ENCODE results near the gene RNF111.

Gene RNF111

DNA sequence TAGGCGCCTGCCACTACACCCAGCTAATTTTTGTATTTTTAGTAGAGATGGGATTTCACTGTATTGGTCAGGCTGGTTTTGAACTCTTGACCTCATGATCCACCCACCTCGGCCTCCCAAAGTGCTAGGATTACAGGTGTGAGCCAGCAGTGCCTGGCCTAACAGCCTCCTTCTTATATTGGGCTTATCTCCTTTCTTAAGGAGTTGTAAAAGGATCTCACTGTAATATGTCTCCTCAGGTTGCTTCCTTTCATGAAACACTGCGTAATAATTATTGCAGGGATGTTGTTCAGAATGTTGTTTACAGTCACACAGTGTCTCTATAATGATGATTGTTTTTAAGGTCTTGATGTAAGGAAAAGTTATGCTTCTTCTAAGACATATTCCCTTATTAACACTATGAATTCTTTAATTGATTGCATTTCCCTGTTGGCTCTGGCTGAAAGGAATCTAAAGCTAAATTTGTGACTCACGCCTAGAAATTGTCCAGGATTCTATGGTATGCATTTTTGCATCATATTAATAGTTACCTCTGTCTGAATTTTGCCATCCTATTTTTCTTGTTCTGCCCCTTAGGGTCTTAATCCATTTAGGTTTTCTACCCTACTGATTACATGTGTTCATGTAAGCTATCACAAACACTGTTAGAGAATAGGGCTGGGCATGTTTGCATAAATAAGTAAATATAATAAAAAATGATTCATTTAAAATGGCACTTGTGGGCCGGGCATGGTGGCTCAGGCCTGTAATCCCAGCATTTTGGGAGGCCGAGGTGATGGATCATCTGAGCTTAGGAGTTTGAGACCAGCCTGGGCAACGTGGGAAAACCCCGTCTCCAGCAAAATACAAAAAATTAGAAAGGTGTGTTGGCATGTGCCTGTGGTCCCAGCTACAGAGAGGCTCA, 24.5 kb upstream of the RNF111 start:
- Histone ChIP-seq H3K36me3 (ENCODE audit: insufficient read depth, low read length) (no peaks in the 10 kb centered on the region), H3K9me3 (ENCODE audit: low read depth, low read length) (no peaks in the 10 kb centered on the region)
- TF ChIP-seq FOXP2 (optimal IDR thresholded peaks at IDR 0.05; ENCODE audit: control extremely low read depth, extremely low read length, insufficient read depth): no peak
- TF ChIP-seq POLR2AphosphoS5 (IDR thresholded peaks at IDR 0.05; ENCODE audit: borderline replicate concordance, low read depth, low read length): no peak
- no peak for TF ChIP-seq EZH2 (IDR thresholded peaks at IDR 0.05)

DNA sequence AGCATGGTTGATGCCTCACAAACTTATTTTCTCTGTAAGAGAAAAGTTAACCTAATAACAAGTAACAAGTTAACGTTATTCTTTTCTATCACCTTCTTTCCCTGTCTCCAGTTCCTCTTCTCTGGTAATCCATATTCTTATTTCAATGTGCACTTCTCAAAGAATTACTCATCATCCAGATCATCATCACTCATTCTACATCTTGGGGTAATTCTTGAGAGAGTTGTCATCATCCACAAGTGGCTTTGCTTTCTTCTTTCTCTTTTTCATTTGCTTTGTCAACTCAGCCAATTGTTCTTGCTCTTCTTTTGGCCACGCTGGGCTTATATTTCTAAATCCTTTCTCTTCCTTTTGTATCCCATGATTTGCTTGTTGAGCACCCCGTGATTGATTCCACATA, 20.8 kb upstream of the RNF111 start:
- no peak overlapping the region for H3K9ac ChIP-seq (ENCODE audit: insufficient read length)
- H3K36me3 ChIP-seq (ENCODE audit: insufficient read depth, low read length): no peaks in the 10 kb centered on the region
- H3K9me3 ChIP-seq (ENCODE audit: low read depth, low read length): no peaks in the 10 kb centered on the region
- TF ChIP-seq FOXP2 (optimal IDR thresholded peaks at IDR 0.05; ENCODE audit: control extremely low read depth, extremely low read length, insufficient read depth) (no peak), EZH2 (IDR thresholded peaks at IDR 0.05) (no peak), POLR2AphosphoS5 (IDR thresholded peaks at IDR 0.05; ENCODE audit: borderline replicate concordance, low read depth, low read length) (no peak)
- no peak overlapping the region for H3K4me3 ChIP-seq
- no peak overlapping the region for H3K27ac ChIP-seq
- DNase-seq (ENCODE audit: low read depth, low spot score): no peak

More for the DNA sequence above, 24.5 kb upstream of the RNF111 start:
- no peak overlapping the region for H3K9ac ChIP-seq (ENCODE audit: insufficient read length)
- no peak overlapping the region for H3K27ac ChIP-seq
- no peak for DNase-seq (ENCODE audit: low read depth, low spot score)
- H3K4me3 ChIP-seq: no peak overlapping the region

DNA sequence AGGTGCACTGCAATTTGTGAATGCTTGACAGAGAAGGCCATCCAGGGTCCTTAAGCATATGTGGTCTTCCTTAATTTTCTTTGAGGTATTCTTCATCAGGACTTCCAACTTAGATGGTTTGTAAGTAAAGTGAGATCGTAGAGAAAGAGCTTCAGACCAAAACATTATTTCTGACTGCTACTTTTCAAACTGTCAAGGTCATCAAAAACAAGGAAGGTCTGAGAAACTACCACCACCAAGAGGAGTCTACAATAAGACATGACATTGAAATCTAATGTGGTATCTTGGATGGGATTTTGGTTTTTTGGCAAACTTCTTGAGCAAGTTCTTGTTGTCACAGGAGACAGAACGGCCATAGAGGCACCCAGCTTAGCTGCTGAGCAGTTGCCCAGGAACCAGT, 20.0 kb upstream of the RNF111 start:
- TF ChIP-seq FOXP2 (optimal IDR thresholded peaks at IDR 0.05; ENCODE audit: control extremely low read depth, extremely low read length, insufficient read depth) (no peak), POLR2AphosphoS5 (IDR thresholded peaks at IDR 0.05; ENCODE audit: borderline replicate concordance, low read depth, low read length) (no peak), EZH2 (IDR thresholded peaks at IDR 0.05) (no peak)
- Histone ChIP-seq H3K36me3 (ENCODE audit: insufficient read depth, low read length) (no peaks in the 10 kb centered on the region), H3K4me3 (no peak overlapping the region), H3K9ac (ENCODE audit: insufficient read length) (no peak overlapping the region), H3K9me3 (ENCODE audit: low read depth, low read length) (no peaks in the 10 kb centered on the region), H3K27ac (no peak overlapping the region)
- no peak for DNase-seq (ENCODE audit: low read depth, low spot score)

DNA sequence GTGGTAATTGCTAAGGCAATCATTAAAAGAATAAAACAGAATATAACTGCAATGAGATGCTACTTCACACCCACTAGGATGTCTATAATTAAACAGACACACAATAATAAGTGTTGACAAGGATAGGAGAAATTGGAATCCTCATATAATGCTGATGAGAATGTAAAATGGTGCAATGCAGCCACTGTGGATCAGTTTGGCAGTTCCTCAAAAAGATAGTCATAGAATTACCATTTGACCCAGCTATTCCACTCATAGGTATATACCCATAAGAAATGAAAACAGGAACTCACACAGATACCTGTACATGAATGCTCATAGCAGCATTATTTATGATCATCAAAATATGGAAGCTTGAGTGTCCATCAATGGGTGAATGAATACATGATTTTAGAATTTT, 9.6 kb upstream of the RNF111 start:
- no peak overlapping the region for H3K9ac ChIP-seq (ENCODE audit: insufficient read length)
- H3K4me3 ChIP-seq: no peak overlapping the region
- DNase-seq (ENCODE audit: low read depth, low spot score): no peak
- no peak for TF ChIP-seq POLR2AphosphoS5 (IDR thresholded peaks at IDR 0.05; ENCODE audit: borderline replicate concordance, low read depth, low read length)
- no peak for TF ChIP-seq FOXP2 (optimal IDR thresholded peaks at IDR 0.05; ENCODE audit: control extremely low read depth, extremely low read length, insufficient read depth)
- no peak for TF ChIP-seq EZH2 (IDR thresholded peaks at IDR 0.05)
- H3K27ac ChIP-seq: no peak overlapping the region
- no peaks in the 10 kb centered on the region for H3K36me3 ChIP-seq (ENCODE audit: insufficient read depth, low read length)
- no peaks in the 10 kb centered on the region for H3K9me3 ChIP-seq (ENCODE audit: low read depth, low read length)

DNA sequence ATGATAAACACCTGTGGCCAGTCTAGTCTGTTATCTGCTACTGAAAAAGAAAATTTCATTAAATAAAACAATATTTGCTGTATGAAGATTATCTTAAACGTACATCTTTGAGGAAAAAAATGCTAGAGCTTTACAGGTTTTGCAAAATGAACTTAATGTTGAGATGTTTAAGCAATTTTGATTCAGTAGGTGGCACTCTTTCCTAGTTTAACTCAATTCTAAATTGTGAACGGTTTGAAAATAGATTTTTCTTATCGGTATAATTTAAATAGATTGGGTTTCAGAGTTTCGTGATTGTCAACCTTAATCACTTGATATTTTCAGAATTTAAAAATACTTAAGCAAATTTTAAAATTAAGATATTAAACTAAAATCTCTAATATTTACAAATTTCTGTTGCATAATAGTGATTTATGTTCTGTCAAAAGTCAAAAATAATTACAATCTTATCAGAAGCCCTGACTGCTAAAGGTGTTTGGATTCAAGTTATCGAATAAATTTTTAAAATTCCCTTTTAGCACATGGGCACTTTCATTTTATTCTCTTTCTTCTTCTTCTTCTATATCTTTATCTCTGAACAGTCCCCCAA, 7.0 kb upstream of the RNF111 start:
- Histone ChIP-seq H3K36me3 (ENCODE audit: insufficient read depth, low read length) (no peaks in the 10 kb centered on the region), H3K9me3 (ENCODE audit: low read depth, low read length) (no peaks in the 10 kb centered on the region), H3K9ac (ENCODE audit: insufficient read length) (no peak overlapping the region), H3K4me3 (no peak overlapping the region), H3K27ac (no peak overlapping the region)
- TF ChIP-seq FOXP2 (optimal IDR thresholded peaks at IDR 0.05; ENCODE audit: control extremely low read depth, extremely low read length, insufficient read depth) (no peak), POLR2AphosphoS5 (IDR thresholded peaks at IDR 0.05; ENCODE audit: borderline replicate concordance, low read depth, low read length) (no peak), EZH2 (IDR thresholded peaks at IDR 0.05) (no peak)
- DNase-seq (ENCODE audit: low read depth, low spot score): no peak

DNA sequence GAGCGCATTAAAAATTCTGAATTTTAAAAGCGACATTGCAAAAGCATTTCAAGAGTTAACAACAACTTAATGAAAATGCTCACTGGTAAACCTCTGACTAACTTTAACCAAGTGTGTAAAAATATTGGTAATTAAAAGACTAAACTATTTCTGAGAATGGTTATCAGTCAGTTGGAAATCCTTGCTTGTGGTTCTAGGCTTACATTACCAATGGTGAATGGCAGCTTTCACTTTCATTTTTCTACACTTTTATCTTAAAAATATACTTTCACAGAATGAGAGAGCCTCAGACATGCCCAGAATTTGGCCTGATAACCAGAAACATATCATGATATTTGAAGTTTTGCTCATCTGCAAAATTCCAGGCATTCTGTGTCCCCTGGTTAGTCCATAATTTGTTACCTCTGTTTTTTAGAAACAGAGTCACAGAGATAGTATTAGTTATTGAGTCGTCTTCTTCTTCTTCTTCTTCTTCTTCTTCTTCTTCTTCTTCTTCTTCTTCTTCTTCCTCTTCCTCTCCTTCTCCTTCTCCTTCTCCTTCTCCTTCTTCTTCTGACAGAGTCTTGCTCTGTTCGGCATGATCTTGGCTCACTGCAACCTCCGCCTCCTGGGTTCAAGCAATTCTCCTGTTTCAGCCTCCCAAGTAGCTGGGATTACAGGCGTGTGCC, 5.5 kb upstream of the RNF111 start:
- TF ChIP-seq FOXP2 (optimal IDR thresholded peaks at IDR 0.05; ENCODE audit: control extremely low read depth, extremely low read length, insufficient read depth) (no peak), POLR2AphosphoS5 (IDR thresholded peaks at IDR 0.05; ENCODE audit: borderline replicate concordance, low read depth, low read length) (no peak), EZH2 (IDR thresholded peaks at IDR 0.05) (no peak)
- Histone ChIP-seq H3K27ac (no peak overlapping the region), H3K9ac (ENCODE audit: insufficient read length) (no peak overlapping the region), H3K9me3 (ENCODE audit: low read depth, low read length) (no peaks in the 10 kb centered on the region), H3K4me3 (no peak overlapping the region), H3K36me3 (ENCODE audit: insufficient read depth, low read length) (no peaks in the 10 kb centered on the region)
- no peak for DNase-seq (ENCODE audit: low read depth, low spot score)

DNA sequence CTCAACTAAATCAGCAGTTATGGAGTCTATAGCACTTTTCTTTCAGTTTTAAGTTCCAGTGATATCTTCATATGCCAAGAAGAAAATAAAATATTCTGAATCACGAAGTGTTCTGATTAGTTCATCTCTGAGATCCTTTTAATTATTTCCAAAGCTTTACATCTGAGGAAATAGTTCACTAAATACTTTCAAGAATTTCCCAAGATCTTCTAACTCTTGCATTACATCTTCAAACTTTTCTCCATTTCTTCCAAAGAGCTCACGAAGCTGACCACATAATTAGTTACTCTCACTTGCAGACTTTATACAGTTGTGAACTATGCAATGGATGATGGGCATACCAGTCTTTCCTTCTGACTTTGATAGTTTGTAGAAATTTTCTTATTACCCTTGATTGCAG, 4.2 kb upstream of the RNF111 start:
- Histone ChIP-seq H3K9me3 (ENCODE audit: low read depth, low read length) (no peaks in the 10 kb centered on the region), H3K27ac (no peak overlapping the region), H3K4me3 (no peak overlapping the region), H3K36me3 (ENCODE audit: insufficient read depth, low read length) (no peaks in the 10 kb centered on the region), H3K9ac (ENCODE audit: insufficient read length) (no peak overlapping the region)
- no peak for DNase-seq (ENCODE audit: low read depth, low spot score)
- no peak for TF ChIP-seq FOXP2 (optimal IDR thresholded peaks at IDR 0.05; ENCODE audit: control extremely low read depth, extremely low read length, insufficient read depth)
- TF ChIP-seq POLR2AphosphoS5 (IDR thresholded peaks at IDR 0.05; ENCODE audit: borderline replicate concordance, low read depth, low read length): no peak
- TF ChIP-seq EZH2 (IDR thresholded peaks at IDR 0.05): no peak

DNA sequence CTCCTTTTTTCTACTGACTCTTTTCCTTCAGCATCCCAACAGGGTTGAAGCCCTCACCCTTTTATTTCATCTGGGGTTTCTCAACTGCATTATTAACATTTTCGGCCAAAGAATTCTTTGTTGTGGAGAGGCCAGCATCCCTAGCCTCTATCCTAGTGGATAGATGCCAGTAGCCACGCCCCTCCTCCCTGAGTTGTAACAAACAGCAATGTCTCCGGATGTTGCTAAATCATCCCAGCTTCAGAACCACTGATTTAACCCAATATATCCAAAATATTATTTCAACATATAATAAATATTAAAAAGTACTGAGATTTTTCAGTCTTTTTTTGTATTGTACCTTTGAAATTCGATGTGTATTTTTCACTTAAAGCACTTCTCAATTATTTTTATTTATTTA, 2.0 kb upstream of the RNF111 start:
- no peak overlapping the region for H3K4me3 ChIP-seq
- H3K27ac ChIP-seq: no peak overlapping the region
- H3K9ac ChIP-seq (ENCODE audit: insufficient read length): no peak overlapping the region
- no peaks in the 10 kb centered on the region for H3K9me3 ChIP-seq (ENCODE audit: low read depth, low read length)
- no peak for DNase-seq (ENCODE audit: low read depth, low spot score)
- no peak for TF ChIP-seq POLR2AphosphoS5 (IDR thresholded peaks at IDR 0.05; ENCODE audit: borderline replicate concordance, low read depth, low read length)
- no peak for TF ChIP-seq FOXP2 (optimal IDR thresholded peaks at IDR 0.05; ENCODE audit: control extremely low read depth, extremely low read length, insufficient read depth)
- TF ChIP-seq EZH2 (IDR thresholded peaks at IDR 0.05): no peak
- peaks cover 4% of the 10 kb centered on the region; the same call in 1 of the 2 replicates for H3K36me3 ChIP-seq (ENCODE audit: insufficient read depth, low read length)
